ENCODE measurements around the gene UGGT1.

The UGGT1 gene

GRCh38 chr2:128199141-128199540 lies 108.1 kb downstream of the UGGT1 start:
- Histone ChIP-seq H3K27ac (ENCODE audit: low read depth, low read length) (no peak overlapping the region), H3F3A (ENCODE audit: control insufficient read depth, insufficient read depth) (no peaks in the 10 kb centered on the region; the same call in 1 of the 2 replicates), H3K4me3 (ENCODE audit: low read length) (no peak overlapping the region), H3K9me2 (replicated peaks; ENCODE audit: control insufficient read depth, low read length) (no peaks in the 10 kb centered on the region), H3K4me2 (ENCODE audit: low read length) (no peak overlapping the region), H3K36me3 (ENCODE audit: control insufficient read depth, low read length) (no peaks in the 10 kb centered on the region), H3K79me2 (ENCODE audit: control insufficient read depth, low read length) (no peaks in the 10 kb centered on the region), H3K27me3 (ENCODE audit: control insufficient read depth, low read length) (0 out of 2 replicates have a peak, but pooled peaks cover 3% of the 10 kb centered on the region), H3K9me3 (ENCODE audit: control insufficient read depth, insufficient read depth, low read length) (no peaks in the 10 kb centered on the region), H3K4me1 (ENCODE audit: control insufficient read depth, low read length) (peaks cover 4% of the 10 kb centered on the region; the same call in 1 of the 2 replicates), H4K20me1 (ENCODE audit: control insufficient read depth, insufficient read depth, low read depth, low read length) (0 out of 2 replicates have a peak, but pooled peaks cover 3% of the 10 kb centered on the region)
- TF ChIP-seq CTCF (IDR thresholded peaks at IDR 0.05; ENCODE audit: low read depth, low read length, poor library complexity, severe bottlenecking) (no peak), EZH2phosphoT487 (IDR thresholded peaks at IDR 0.05; ENCODE audit: borderline replicate concordance, low read length) (no peak)

- no peak overlapping the region for H3K4me2 ChIP-seq (ENCODE audit: low read length)
- H3K79me2 ChIP-seq (ENCODE audit: control insufficient read depth, low read length) = no peaks in the 10 kb centered on the region
- peaks cover 3% of the 10 kb centered on the region; the same call in 1 of the 2 replicates for H3K9me3 ChIP-seq (ENCODE audit: control insufficient read depth, insufficient read depth, low read length)
- no peak overlapping the region for H3K4me3 ChIP-seq (ENCODE audit: low read length)
- no peaks in the 10 kb centered on the region for H4K20me1 ChIP-seq (ENCODE audit: control insufficient read depth, insufficient read depth, low read depth, low read length)
- 0 out of 2 replicates have a peak, but pooled peaks cover 6% of the 10 kb centered on the region for H3K27me3 ChIP-seq (ENCODE audit: control insufficient read depth, low read length)
- no peaks in the 10 kb centered on the region for H3K4me1 ChIP-seq (ENCODE audit: control insufficient read depth, low read length)
- TF ChIP-seq EZH2phosphoT487 (IDR thresholded peaks at IDR 0.05; ENCODE audit: borderline replicate concordance, low read length) (no peak), CTCF (IDR thresholded peaks at IDR 0.05; ENCODE audit: low read depth, low read length, poor library complexity, severe bottlenecking) (no peak)
- no peaks in the 10 kb centered on the region for H3K36me3 ChIP-seq (ENCODE audit: control insufficient read depth, low read length)
- H3K27ac ChIP-seq (ENCODE audit: low read depth, low read length) = no peak overlapping the region
- no peaks in the 10 kb centered on the region; the same call in 1 of the 2 replicates for H3F3A ChIP-seq (ENCODE audit: control insufficient read depth, insufficient read depth)
- no peaks in the 10 kb centered on the region for H3K9me2 ChIP-seq (replicated peaks; ENCODE audit: control insufficient read depth, low read length)
Measured at GRCh38 chr2:128202791-128203190, 111.8 kb downstream of the UGGT1 start.

GRCh38 chr2:128206245-128206644 lies 115.2 kb downstream of the UGGT1 start:
- Histone ChIP-seq H3K27ac (ENCODE audit: low read depth, low read length) (no peak overlapping the region), H3K27me3 (ENCODE audit: control insufficient read depth, low read length) (0 out of 2 replicates have a peak, but pooled peaks cover 6% of the 10 kb centered on the region), H3K4me3 (ENCODE audit: low read length) (no peak overlapping the region), H4K20me1 (ENCODE audit: control insufficient read depth, insufficient read depth, low read depth, low read length) (no peaks in the 10 kb centered on the region), H3F3A (ENCODE audit: control insufficient read depth, insufficient read depth) (no peaks in the 10 kb centered on the region), H3K4me1 (ENCODE audit: control insufficient read depth, low read length) (peaks cover 4% of the 10 kb centered on the region; the same call in 1 of the 2 replicates), H3K4me2 (ENCODE audit: low read length) (no peak overlapping the region), H3K36me3 (ENCODE audit: control insufficient read depth, low read length) (no peaks in the 10 kb centered on the region), H3K9me3 (ENCODE audit: control insufficient read depth, insufficient read depth, low read length) (peaks cover 3% of the 10 kb centered on the region; the same call in 1 of the 2 replicates), H3K9me2 (replicated peaks; ENCODE audit: control insufficient read depth, low read length) (no peaks in the 10 kb centered on the region), H3K79me2 (ENCODE audit: control insufficient read depth, low read length) (no peaks in the 10 kb centered on the region)
- TF ChIP-seq EZH2phosphoT487 (IDR thresholded peaks at IDR 0.05; ENCODE audit: borderline replicate concordance, low read length) (no peak), CTCF (IDR thresholded peaks at IDR 0.05; ENCODE audit: low read depth, low read length, poor library complexity, severe bottlenecking) (no peak)

Measured in DOHH2 (cell line).